Non-pigmented ciliary epithelial cell (primary cell): ENCODE results near the gene STXBP1.
A peak's percentile ranks its signal among the peaks of the same experiment; 100 is the strongest.

ENCODE experiments used
- DNase-seq: peaks from one replicate; pipeline ENCODE4 v3.0.0-alpha.2; 2010; ENCODE audit warnings: low read depth

Gene STXBP1

DNA sequence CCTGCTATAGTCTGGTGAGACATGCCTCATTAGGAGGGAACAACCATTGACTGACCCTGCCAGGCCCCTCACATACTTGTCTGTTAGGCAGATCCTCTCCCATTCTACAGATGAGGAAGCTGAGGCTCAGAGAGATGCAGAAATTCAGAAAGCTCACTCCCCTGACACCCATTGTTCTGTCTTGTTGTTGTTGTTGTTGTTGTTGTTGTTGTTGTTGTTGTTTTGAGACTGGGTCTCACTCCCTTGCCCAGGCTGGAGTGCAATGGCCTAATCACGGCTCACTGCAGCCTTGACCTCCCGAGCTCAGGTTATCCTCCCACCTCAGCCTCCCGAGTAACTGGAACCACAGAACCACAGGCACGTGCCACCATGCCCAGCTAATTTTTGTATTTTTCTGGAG is 81.6 kb downstream of the STXBP1 start:
- no peak for DNase-seq

DNA sequence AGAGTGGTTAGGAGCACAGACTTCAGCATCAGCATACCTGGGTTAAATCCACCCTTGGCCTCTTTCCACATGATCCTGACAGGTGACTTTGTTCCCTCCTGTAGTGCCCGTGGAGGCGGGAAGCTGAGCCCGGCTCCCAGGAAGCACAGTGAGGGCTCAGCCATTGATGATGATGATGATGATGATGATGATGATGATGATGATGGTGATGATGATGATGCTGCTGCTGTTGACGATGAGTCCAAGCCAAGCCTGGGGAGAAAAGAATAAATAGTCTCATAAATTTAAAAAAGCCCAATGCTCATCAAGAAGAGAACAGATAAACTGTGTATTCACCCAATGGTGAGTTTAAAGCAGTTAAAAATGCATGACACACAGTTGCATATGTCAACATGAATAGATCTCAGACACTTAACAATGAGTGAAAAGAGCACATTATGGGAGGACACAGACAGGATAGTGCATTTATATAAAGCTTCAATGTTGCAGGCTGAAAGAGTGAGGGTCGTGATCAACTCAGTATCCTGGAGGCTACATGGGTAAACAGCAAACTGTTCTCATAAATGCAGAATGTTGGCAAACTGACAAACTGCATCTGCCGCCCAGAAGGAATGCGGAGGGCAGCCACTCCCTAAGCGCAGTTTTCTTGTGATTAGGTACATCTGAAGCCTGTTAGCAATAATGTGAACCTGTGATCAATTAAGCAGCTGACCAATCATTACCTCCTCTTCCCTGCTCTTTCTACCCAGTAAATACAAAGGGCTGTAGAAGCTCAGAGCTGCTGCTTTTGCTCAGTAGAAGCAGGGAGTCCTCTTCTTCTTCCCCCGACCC is 83.0 kb downstream of the STXBP1 start:
- no peak for DNase-seq

DNA sequence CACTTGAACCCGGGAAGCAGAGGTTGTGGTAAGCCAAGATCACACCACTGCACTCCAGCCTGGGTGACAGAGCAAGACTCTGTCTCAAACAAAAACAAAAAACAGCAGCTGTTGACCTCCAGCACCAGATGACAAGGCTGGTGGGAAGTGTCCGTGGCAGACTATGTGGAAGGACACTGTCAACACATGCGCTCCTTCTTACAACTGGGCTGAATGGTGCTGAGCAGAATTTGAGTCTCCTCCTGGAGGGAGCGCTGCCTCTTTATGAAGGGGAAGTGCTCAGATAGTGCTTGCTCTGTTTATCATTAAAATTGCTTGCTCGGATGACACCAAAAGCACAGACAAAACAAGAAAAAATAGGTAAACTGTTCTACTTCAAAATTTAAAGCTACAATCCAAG is 85.5 kb downstream of the STXBP1 start:
- DNase-seq, result no peak

DNA sequence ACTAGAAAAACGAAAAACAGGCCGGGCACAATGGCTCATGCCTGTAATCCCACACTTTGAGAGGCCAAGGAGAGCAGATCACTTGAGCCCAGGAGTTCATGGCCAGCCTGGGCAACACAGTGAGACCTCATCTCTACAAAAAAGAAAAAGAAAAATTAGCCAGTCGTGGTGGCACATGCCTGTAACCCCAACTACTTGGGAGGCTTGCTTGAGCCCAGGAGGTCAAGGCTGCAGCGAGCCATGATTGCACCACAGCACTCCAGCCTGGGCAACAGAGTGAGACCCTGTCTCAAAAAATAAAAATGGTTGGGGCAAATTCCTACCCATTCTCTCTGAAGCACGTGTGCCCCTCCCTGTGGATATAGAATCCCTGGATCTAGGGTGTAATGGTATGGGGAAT is 86.3 kb downstream of the STXBP1 start:
- DNase-seq, result no peak

DNA sequence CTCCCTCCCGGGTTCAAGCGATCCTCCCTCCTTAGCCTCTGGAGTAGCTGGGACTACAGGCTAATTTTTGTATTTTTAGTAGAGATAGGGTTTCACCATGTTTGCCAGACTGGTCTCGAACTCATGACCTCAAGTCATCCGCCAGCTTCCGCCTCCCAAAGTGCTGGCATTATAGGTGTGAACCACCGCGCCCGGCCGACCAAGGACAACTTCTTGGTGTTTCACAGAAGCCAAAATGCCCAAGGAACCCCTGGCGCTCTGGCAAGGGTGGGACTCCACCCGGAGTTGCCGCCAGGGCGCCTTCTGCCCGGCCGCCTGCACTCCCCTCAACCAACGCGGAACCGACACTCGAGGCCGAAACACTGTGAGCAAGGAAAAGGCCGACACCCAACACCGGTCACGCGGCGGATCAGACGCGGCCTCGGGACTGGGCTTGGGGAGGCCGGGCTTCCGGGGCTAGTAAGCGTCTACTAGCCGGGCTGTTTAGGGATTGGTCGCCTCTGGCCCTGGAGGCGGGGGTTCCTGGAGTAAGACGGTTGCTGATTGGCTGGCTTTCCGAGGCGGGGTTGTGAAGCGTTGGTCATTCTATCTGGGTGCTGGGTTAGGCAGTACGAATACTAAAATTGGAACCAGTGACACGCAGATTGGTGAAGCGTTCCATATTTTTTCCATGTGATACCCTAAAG is 87.1 kb downstream of the STXBP1 start:
- DNase-seq, result peak; percentile 94

DNA sequence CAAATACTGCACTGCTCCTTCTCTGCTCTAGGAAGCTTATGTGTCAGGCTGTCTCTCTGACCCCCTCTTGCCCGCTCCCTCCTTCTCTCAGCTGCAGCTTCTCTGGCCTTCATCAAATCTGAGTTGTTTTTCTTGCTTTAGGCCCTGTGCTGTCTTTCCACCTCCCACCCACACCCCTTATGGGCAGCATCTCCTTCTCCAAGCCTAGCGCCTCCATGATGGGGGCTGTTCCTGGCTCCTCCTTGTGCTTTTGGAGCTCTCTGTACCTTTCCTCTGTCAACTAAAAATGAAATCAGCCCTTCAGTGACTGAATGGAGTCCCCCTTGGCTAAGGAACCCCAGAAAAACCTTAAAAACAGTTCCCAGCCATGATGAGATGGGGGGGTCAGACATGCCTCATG is 88.1 kb downstream of the STXBP1 start:
- DNase-seq, result no peak

DNA sequence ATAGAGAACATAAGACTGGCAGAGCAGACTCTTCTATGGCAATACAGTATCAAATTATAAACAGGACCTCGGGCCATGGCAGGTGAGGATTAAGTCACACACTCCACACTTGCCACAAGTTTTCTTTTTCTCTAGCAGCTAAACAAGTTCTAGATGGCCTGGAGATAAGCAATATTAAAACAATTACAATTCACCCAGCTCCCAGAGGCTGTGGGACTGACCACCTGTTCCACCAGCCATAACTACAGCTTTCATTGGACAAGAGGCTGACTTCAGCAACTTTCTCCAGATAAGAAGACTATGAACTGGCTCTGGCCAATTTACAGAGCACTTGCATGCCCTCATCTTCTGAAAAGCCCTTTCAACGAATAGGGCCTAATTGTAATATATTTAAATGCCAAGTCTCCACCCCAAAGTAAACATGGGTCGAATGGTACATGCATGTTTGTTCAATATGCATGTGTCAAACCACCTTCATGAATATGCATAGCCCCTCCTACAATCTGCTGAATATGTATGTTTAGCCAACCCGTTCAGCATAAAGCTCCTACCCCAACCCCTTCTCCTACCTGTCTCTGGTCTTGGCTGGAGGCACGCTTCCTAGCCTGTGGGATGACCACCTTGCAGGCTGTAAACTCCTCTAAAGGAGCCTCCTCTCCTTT is 88.6 kb downstream of the STXBP1 start:
- no peak for DNase-seq

DNA sequence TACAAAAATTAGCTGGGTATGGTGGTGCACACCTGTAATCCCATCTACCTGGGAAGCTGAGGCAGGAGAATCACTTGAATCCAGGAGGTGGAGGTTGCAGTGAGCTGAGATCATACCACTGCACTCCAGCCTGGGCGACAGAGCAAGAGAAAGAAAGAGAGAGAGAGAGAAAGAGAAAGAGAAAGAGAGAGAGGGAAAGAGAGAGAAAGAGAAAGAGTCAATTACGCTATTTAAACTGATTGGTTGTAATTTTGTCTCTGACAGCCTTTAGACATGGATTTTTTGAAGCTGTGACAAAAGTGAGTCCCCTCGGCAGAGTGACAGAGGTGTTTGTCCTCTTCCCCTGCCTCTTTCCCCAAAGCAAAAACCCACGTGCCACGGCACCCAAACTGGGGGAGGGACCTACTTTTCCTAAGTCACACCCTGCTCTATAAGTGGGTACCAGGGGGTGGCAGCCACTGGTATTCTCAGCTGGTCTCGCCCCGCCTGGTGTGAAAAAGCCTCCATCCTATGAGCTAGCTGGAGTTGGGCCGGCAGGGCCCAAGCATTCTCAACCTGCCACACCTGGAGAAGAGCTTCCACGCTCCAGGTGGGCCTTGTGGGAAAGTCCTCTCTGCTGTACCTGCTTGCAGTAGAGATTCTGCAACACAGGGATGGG is 91.3 kb downstream of the STXBP1 start:
- no peak for DNase-seq

DNA sequence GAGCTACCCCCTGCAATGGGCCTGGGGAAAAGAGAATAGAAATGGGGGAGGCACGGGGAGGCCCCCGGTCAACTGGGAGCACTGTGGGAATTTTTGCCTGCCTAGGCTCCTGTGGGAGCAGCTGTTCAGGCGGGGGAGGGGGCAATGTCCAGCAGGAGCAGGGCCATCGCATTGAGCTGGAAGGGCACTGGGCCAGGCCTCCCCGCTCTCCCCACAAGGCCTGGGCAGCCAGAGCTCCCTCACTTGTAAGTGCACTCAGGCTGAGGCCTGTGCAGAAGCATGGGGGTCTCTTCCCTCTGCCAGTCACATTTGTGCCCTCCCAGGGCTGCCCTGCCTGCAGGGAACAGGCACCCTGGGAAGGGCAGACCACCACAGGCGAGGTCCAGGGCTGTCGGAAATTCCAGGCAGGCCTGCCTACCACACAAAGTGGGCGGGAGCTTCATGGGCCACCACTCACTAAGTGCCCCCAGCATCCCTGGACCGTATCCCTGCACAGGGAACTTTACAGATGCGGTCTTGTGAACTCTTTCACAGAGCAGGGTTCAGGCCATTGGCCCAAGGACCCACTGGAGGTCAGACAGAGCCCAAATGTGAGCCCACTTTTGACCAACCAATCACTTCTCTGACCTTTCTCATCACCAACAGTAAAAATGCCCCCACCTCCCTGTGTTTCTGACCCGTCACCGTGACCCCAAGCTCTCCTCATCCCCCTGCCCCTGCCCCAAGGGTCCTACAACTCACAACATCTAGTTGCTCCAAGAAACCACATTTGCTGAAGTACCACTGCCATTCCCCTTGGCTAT is 93.7 kb downstream of the STXBP1 start:
- DNase-seq, result no peak

DNA sequence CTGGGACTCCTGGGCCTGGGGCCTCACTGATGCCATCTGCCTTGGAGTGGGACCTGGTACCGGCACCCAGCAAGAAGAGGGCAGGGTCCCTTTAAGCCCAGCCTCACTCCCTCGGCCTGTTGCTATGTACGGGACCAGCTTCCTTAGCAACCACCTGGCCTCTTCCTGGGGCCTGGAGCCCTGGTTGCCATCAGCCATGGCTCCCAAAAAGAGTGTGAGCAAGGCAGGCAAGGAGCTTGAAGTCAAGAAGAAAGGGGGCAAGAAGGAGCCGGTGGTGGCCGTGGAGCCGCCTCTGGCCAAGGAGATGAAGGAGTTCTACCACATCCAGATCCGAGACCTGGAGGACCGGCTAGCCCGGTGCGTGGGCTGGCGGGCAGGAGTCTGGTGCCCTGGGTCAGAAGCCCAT is 94.8 kb downstream of the STXBP1 start, which contains the start of gene CFAP157:
TSS of gene CFAP157 (plus strand) at position 153 of the 406 bp plus-strand sequence. CDS start at position 197, 44 bp downstream.
- no peak for DNase-seq

DNA sequence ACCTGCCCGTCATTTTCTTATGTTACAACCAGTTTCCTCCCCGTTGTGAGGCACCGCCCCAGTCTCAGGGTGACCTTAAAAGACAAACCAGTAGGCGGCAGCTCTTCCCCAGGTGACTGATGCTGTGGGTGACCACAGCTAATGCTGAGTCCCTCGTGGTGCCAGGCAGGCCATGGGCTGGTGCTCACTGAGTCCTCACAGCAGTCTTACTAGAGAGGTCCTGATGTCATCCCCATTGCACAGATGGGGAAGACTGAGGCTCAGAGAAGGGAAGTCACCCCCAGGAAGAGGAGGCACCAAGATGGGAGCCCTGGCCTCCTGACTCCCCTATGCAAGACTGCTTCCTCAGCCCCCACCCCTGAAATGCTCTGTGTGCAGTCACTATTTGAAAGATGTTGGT is 95.7 kb downstream of the STXBP1 start:
- DNase-seq, result no peak

DNA sequence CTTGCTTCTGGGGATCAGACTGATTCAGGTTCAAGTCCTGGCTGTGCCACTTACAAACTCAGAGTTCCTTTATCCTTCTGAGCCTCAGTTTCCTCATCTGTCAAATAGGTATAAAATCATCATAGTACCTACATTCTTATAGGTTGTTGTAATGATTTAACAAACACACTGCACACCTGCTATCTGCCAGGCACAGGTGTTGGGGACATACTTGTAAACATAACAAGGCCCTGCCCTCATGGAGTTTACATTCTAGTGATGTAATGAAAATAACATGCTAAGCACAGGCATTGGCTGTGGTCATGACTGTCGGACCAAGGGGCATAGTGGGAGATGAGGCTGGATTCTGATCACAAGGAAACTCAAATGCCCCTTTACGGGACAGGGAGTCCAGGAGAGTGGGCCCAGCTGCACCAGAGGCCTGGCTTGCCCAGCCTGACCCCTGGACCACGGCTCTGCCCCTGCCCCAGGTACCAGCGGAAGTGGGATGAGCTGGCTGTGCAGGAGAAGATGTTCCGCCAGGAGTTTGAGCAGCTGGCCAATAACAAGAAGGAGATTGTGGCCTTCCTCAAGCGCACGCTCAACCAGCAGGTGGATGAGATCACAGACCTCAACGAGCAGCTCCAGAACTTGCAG is 97.0 kb downstream of the STXBP1 start:
- no peak for DNase-seq

DNA sequence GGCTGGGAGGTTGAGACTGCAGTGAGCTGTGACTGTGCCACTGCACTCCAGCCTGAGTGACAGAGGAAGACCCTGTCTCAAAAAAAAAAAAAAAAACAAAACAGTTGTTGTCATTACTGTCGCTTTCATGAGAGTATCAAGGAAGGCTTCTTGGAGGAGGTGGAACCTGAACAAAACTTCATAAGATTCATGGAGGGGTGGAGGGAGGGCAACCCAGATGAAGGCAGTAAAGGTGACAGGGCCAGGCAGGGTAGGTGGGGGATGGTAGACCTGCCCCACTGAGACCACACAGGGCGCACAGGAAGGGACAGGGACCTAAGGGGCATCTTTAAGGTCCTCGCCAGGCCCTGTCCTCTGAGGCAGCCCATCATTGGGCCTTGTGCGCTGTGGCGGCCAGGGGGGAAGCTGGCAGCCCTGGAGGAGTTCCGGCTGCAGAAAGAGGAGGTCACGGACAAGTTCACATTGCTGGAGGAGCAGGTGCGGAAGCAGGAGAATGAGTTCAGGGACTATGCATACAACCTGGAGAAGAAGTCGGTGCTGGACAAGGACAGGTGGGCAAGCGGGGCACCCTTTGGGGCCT is 98.2 kb downstream of the STXBP1 start:
- no peak for DNase-seq

DNA sequence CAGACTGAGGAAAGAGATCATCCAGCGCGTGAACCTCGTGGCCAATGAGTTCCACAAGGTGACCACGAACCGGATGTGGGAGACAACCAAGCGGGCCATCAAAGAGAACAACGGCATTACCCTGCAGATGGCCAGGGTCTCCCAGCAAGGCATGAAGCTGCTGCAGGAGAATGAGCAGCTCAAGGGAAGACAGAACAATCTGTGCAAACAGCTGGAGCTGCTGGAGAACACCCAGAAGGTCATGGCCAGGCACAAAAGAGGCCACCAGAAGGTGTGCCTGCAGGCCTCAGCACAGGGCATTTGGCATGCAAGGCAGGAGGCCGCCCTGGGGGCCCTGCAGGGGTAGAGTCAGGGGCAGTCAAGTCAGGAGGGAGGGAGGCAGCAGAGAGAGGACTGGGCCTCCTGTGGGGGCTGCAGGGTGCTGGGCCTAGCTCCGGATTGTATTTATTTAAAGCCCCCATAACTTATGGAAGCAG is 99.2 kb downstream of the STXBP1 start:
- DNase-seq, result no peak

DNA sequence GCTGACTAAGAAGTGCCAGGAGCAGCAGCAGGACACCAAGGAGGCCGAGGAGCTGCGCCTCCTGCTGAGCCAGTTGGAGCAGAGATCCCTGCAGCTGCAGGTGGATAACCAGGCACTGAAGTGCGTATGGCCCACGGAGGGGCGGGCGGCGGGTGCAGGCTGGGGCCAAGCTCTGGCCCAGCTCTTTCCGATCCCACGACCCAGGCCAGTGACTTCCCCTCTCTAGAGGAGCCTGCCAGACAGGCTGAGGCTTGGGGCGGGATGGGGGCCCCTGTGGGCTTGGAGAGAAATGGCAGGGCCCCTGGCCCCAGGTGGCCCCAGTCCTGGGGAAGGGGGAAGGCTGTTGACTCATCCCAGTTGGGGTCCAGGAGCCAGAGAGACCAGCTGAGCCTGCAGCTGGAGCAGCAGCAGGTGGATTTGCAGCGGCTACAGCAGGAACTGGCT is 99.8 kb downstream of the STXBP1 start:
- DNase-seq, result no peak

DNA sequence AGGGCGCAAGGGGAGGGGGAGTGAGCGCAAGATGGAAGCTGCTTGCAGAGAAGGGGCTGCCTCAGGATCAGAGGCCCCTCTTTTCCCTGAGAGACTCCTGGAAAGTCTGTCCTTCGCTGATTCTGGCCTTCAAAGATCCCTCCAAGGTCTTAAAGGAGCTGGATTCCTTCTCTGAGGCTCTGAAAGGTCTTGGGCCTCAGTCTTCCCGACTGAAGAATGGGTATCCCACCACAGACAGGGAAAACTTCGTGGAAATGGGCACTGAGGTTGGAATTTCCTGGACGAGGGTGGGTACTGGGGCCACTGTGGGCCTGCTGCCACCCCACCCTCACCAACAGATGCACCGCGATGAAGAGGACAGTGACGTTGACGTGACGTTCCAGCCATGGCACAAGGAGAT is 100.3 kb downstream of the STXBP1 start:
- DNase-seq, result no peak

DNA sequence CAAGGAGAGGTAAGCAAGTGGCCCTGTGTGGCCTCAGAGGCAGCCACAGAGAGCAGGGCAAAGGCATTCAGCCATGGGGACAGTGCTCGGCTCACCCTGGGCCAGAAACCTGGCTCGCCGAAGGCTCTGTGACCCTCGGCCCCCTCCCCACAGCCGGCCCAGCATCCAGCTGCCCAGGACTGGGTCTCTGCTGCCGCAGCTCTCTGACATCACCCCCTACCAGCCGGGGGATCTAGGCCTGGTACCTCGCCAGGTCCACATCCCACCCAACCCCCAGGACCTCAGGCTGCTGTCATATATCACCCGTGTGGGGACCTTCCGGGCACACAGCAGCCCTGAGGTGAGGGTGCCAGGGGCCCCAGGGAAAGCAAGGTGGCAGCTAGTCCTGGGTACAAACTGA is 100.8 kb downstream of the STXBP1 start:
- DNase-seq, result no peak

DNA sequence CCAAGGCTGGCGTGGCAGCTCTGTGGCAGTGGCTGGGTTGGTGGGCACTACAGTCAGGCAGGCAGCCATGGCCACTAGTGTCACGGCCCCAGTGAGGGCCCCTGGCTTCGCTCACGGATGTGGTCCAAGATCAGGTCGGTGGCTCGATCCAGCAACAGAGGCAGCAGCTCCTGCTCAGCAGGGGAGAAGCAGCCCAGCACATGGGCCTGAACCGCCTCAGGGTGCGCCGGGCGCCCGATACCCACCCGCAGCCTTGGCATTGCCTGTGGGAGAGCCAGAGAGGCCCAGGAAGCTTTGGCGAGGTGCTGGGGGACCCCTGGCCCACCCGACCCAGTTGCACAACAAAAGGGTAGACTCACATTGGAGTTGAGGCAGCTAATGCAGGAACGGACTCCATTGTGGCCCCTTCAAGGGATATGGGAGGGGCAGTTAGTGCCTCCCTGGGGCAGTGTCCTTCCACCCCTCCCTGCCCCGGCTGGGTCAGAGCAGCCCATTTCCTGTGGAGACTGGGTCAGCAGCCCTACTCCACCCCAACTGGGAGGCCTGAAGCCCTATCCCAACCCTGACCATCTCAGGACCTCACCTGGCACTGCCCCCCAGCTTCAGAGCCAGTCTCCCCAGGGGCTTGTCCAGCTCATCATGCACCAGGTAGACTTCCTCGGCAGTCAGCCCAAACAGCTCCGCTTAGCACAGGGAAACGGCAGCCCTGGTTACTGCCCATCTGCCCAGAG is 102.1 kb downstream of the STXBP1 start:
- no peak for DNase-seq

DNA sequence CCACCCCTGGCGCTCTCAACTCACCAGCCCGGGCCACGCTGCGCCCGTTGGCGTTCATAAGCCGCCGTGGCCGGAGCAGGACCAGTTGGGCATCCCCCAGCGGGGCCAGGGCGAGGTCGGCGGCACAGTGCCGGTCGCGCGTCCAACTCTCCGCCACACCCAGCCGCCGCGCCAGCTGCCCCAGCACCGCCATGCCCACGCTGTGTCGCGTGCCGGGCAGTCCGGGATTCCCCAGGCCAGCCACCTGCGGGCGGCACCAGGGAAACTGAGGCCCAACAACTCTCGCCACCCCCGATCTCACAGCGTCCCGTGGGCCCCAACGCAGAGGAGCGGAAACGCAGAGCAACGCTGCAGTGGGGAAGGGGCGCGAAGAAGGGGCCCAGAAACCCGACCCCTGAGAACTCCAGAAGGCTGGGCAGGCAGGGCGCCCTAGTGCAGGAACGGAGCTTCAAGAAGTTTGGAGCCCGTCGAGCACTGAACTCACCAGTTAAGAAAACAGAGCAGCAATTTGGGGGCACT is 102.9 kb downstream of the STXBP1 start:
- DNase-seq, result no peak
